ENCODE data around the gene DAPK2. TPM values are rescaled to one million over a fixed set of nuclear protein-coding genes. Genes with fewer than 3 reads are reported as not detected.

Gene DAPK2
- total RNA-seq, 4 donors from 2014 or later, result 28.5 to 70.8 (median 52.7) TPM

DNA sequence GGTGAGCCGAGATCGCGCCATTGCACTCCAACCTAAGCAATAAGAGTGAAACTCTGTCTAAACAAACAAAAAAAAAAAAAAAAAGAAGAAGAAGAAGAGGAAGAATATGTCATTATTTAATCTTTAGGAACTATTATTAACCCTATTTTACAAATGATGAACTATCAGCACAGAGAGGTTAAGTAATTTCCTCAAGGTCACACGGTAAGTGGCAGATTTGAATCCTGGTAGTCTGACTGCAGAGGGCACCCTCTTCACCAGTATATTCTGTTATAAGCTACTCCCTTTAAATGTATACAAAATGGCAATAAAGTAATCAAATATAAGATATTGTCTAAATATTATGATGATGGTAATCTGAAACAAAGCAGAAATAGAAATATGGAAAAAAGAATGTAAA lies 135.1 kb downstream of the DAPK2 start:
- Histone ChIP-seq H3K4me3 (no peak overlapping the region), H3K4me1 (peaks cover 34 to 37% of the 10 kb centered on the region in 2 donors), H3K27ac (peak overlapping the region in 2 of 4 donors; percentile 73 to 79), H3K9me3 (no peaks in the 10 kb centered on the region), H3K36me3 (no peaks in the 10 kb centered on the region), H3K27me3 (no peaks in the 10 kb centered on the region)
- in situ Hi-C loops (cut with MboI; ENCODE audit: low sequenced_read_pairs in 4 of 4), result no loop called here
- intact Hi-C loops (cut with DNase I; ENCODE audit: low total_unique reads), result no loop called here
- no peak for DNase-seq
- no peak for ATAC-seq
- no peak for TF ChIP-seq CTCF (IDR thresholded peaks at IDR 0.05 in 4 of 5, conservative IDR thresholded peaks at IDR 0.05 in 1 of 5)
- no peak for TF ChIP-seq POLR2A (IDR thresholded peaks at IDR 0.05)

GRCh38 chr15:63909819-63910437 lies 136.4 kb downstream of the DAPK2 start:
- in situ Hi-C loops (cut with MboI; ENCODE audit: low sequenced_read_pairs in 4 of 4) (no loop called here), intact Hi-C loops (cut with DNase I; ENCODE audit: low total_unique reads) (no loop called here)
- Histone ChIP-seq H3K27me3 (no peaks in the 10 kb centered on the region), H3K27ac (peak overlapping the region; percentile 55 to 79 (median 74)), H3K4me1 (peaks cover 28 to 32% of the 10 kb centered on the region in 2 donors), H3K9me3 (no peaks in the 10 kb centered on the region), H3K36me3 (no peaks in the 10 kb centered on the region), H3K4me3 (no peak overlapping the region)
- DNase-seq, result no peak
- ATAC-seq, result peak in 1 of 2 donors; percentile 41
- TF ChIP-seq CTCF (IDR thresholded peaks at IDR 0.05 in 4 of 5, conservative IDR thresholded peaks at IDR 0.05 in 1 of 5) (no peak), POLR2A (IDR thresholded peaks at IDR 0.05) (no peak)

- intact Hi-C loops (cut with DNase I; ENCODE audit: low total_unique reads) (no loop called here), in situ Hi-C loops (cut with MboI; ENCODE audit: low sequenced_read_pairs in 4 of 4) (no loop called here)
- DNase-seq (no peak), ATAC-seq (no peak)
- no peaks in the 10 kb centered on the region for H3K27me3 ChIP-seq
- no peak for TF ChIP-seq POLR2A (IDR thresholded peaks at IDR 0.05)
- no peak for TF ChIP-seq CTCF (IDR thresholded peaks at IDR 0.05 in 4 of 5, conservative IDR thresholded peaks at IDR 0.05 in 1 of 5)
- H3K27ac ChIP-seq, result peak overlapping the region in 2 of 4 donors; percentile 74 to 79
- peaks cover 31 to 38% of the 10 kb centered on the region in 2 donors for H3K4me1 ChIP-seq
- H3K36me3 ChIP-seq, result no peaks in the 10 kb centered on the region
- H3K4me3 ChIP-seq, result no peak overlapping the region
- H3K9me3 ChIP-seq, result no peaks in the 10 kb centered on the region
Observed at GRCh38 chr15:63908991-63909390, 137.3 kb downstream of the DAPK2 start.

DNA sequence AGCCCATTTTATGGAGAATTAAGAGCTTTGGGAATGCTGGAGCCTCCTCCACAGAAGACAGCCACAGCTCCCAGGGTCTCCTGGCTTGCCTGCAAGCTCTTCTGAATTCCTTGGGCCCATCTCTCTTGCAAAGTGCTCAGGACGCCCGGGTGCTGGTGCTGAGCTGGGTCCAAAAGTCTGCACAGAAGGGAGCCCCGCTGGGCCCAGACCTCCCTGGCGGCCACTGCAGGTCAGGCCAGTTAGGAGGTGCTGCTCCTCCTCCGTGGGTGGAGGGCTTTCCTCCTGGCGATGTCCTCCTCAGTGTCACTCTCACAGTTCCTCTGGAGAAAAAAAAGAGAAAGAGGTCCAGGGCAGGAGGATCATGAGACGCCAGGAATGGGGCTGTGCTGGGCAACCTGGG lies 138.0 kb downstream of the DAPK2 start:
- intact Hi-C loops (cut with DNase I; ENCODE audit: low total_unique reads), result no loop called here
- Histone ChIP-seq H3K27me3 (no peaks in the 10 kb centered on the region), H3K4me1 (peaks cover 38 to 45% of the 10 kb centered on the region in 2 donors), H3K4me3 (no peak overlapping the region), H3K36me3 (no peaks in the 10 kb centered on the region), H3K27ac (peak overlapping the region in 1 of 4 donors; percentile 79), H3K9me3 (no peaks in the 10 kb centered on the region)
- in situ Hi-C loops (cut with MboI; ENCODE audit: low sequenced_read_pairs in 4 of 4), result no loop called here
- ATAC-seq (no peak), DNase-seq (no peak)
- TF ChIP-seq POLR2A (IDR thresholded peaks at IDR 0.05) (no peak), CTCF (IDR thresholded peaks at IDR 0.05 in 4 of 5, conservative IDR thresholded peaks at IDR 0.05 in 1 of 5) (no peak)

GRCh38 chr15:63907521-63907920 lies 138.8 kb downstream of the DAPK2 start:
- intact Hi-C loops (cut with DNase I; ENCODE audit: low total_unique reads) (no loop called here), in situ Hi-C loops (cut with MboI; ENCODE audit: low sequenced_read_pairs in 4 of 4) (no loop called here)
- DNase-seq, result no peak
- H3K36me3 ChIP-seq, result no peaks in the 10 kb centered on the region
- no peak for TF ChIP-seq CTCF (IDR thresholded peaks at IDR 0.05 in 4 of 5, conservative IDR thresholded peaks at IDR 0.05 in 1 of 5)
- no peak for TF ChIP-seq POLR2A (IDR thresholded peaks at IDR 0.05)
- H3K4me3 ChIP-seq, result no peak overlapping the region
- peak overlapping the region in 2 of 4 donors; percentile 18 to 72 for H3K27ac ChIP-seq
- ATAC-seq, result no peak
- no peaks in the 10 kb centered on the region for H3K9me3 ChIP-seq
- H3K27me3 ChIP-seq, result no peaks in the 10 kb centered on the region
- H3K4me1 ChIP-seq, result peaks cover 45 to 52% of the 10 kb centered on the region in 2 donors
